WERI-Rb-1 (cell line): ENCODE data around the gene IGSF3.

ENCODE experiments used
- DNase-seq: peaks from one replicate; pipeline ENCODE4 v3.0.0-alpha.2; 2020
- H3K27ac ChIP-seq: fragments of 250-450 bp; sonication (Bioruptor Pico); 2 replicates; pipeline ENCODE4 v1.5.1; 2020; ENCODE audit warnings: mild to moderate bottlenecking, moderate library complexity
- H3K27me3 ChIP-seq: fragments of 250-450 bp; sonication (Bioruptor Pico); 2 replicates; pipeline ENCODE4 v1.5.1; 2021; ENCODE audit warnings: mild to moderate bottlenecking, low read depth, moderate library complexity; ENCODE audit not compliant: insufficient read depth, severe bottlenecking
- H3K36me3 ChIP-seq: fragments of 250-450 bp; sonication (Bioruptor Pico); 2 replicates; pipeline ENCODE4 v1.5.1; 2020; ENCODE audit warnings: mild to moderate bottlenecking, moderate library complexity
- H3K4me3 ChIP-seq: 2 replicates; pipeline ENCODE4 v1.5.1; 2011; ENCODE audit warnings: low read depth, mild to moderate bottlenecking, control low read depth, low read length
- H3K9me3 ChIP-seq: fragments of 250-450 bp; sonication (Bioruptor Pico); 2 replicates; pipeline ENCODE4 v1.5.1; 2021; ENCODE audit warnings: mild to moderate bottlenecking, moderate library complexity; ENCODE audit not compliant: severe bottlenecking
- TF ChIP-seq, protein P1 (sequence below): IDR thresholded peaks from 2 replicates; pipeline ENCODE4 v1.5.1; 2011; ENCODE audit warnings: low read depth, mild to moderate bottlenecking, control low read depth, inconsistent platforms, low read length

The IGSF3 gene

GRCh38 chr1:116710420-116711262 lies 43.1 kb upstream of the IGSF3 start:
- H3K27me3 ChIP-seq, result no peaks in the 10 kb centered on the region
- no peak overlapping the region for H3K4me3 ChIP-seq
- TF ChIP-seq, protein P1, sequence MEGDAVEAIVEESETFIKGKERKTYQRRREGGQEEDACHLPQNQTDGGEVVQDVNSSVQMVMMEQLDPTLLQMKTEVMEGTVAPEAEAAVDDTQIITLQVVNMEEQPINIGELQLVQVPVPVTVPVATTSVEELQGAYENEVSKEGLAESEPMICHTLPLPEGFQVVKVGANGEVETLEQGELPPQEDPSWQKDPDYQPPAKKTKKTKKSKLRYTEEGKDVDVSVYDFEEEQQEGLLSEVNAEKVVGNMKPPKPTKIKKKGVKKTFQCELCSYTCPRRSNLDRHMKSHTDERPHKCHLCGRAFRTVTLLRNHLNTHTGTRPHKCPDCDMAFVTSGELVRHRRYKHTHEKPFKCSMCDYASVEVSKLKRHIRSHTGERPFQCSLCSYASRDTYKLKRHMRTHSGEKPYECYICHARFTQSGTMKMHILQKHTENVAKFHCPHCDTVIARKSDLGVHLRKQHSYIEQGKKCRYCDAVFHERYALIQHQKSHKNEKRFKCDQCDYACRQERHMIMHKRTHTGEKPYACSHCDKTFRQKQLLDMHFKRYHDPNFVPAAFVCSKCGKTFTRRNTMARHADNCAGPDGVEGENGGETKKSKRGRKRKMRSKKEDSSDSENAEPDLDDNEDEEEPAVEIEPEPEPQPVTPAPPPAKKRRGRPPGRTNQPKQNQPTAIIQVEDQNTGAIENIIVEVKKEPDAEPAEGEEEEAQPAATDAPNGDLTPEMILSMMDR, result no peak
- no peaks in the 10 kb centered on the region for H3K9me3 ChIP-seq
- no peaks in the 10 kb centered on the region for H3K36me3 ChIP-seq
- DNase-seq, result no peak
- no peak overlapping the region for H3K27ac ChIP-seq

GRCh38 chr1:116709666-116710167 lies 42.2 kb upstream of the IGSF3 start:
- no peak overlapping the region for H3K27ac ChIP-seq
- H3K36me3 ChIP-seq, result no peaks in the 10 kb centered on the region
- no peaks in the 10 kb centered on the region for H3K9me3 ChIP-seq
- no peak for DNase-seq
- no peak overlapping the region for H3K4me3 ChIP-seq
- TF ChIP-seq, protein P1, result no peak
- no peaks in the 10 kb centered on the region for H3K27me3 ChIP-seq

- Histone ChIP-seq H3K27me3 (no peaks in the 10 kb centered on the region), H3K4me3 (no peak overlapping the region), H3K36me3 (no peaks in the 10 kb centered on the region), H3K27ac (no peak overlapping the region), H3K9me3 (no peaks in the 10 kb centered on the region)
- TF ChIP-seq, protein P1, result no peak
- peak; percentile 20 for DNase-seq
These were observed 40.8 kb upstream of the IGSF3 start for GRCh38 chr1:116708255-116708900.

GRCh38 chr1:116706841-116707240 lies 39.3 kb upstream of the IGSF3 start:
- TF ChIP-seq, protein P1, result no peak
- Histone ChIP-seq H3K4me3 (no peak overlapping the region), H3K27ac (no peak overlapping the region), H3K9me3 (no peaks in the 10 kb centered on the region), H3K27me3 (no peaks in the 10 kb centered on the region), H3K36me3 (no peaks in the 10 kb centered on the region)
- DNase-seq, result no peak

DNA sequence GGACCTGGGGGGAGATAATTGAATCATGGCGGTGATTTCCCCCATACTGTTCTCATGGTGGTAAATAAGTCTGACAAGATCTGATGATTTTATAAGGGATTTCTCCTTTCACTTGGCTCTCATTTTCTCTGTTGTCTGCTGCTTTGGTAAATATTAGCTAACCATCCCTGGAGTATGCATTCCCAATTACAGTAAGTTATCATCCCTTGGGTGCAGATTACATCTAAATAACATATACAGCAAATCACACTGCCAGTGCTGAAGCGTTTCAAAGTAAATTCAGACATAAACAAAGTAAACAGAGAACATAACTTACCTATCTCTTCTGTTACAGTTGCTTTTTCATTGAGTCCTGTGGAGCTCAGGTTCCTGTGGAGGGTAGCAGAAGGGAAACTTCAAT lies 38.6 kb upstream of the IGSF3 start:
- Histone ChIP-seq H3K27ac (no peak overlapping the region), H3K9me3 (no peaks in the 10 kb centered on the region), H3K4me3 (no peak overlapping the region), H3K36me3 (no peaks in the 10 kb centered on the region), H3K27me3 (no peaks in the 10 kb centered on the region)
- DNase-seq, result no peak
- TF ChIP-seq, protein P1, result no peak
